Measurements from ENCODE around the gene CCL7. TPM values are rescaled to one million over a fixed set of nuclear protein-coding genes. Genes with fewer than 3 reads are reported as not detected.

The CCL7 gene
- total RNA-seq, 2 experiments from 2014 or later = not detected

DNA sequence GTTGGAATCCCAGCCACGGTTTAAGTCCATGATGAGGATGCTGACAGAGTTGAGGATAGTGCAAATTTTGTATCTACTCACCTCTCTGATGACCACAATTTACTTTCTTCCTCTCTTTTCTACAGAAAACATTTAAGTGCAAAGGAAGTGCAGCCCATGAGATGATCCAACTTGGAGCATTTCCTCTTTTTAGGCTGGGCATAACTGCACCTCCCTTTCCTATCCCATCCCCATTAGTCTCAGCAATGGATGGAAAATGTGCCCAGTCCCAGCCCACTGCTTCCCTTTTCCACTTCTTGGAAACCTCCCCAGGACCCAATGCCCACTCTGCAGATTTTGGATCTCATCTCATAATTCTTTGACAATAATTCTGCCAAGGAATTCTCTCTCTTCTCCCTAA is 32.6 kb downstream of the CCL7 start:
- H3K36me3 ChIP-seq (ENCODE audit: insufficient read depth, low read length) = no peaks in the 10 kb centered on the region
- intact Hi-C loops (cut with micrococcal nuclease; ENCODE audit: unreplicated experiment) = no loop called here
- H3K27ac ChIP-seq (ENCODE audit: low read depth, low read length, poor library complexity, severe bottlenecking) = no peak overlapping the region
- H3K9me3 ChIP-seq (ENCODE audit: low read length) = no peaks in the 10 kb centered on the region
- no peaks in the 10 kb centered on the region for H3K4me1 ChIP-seq (ENCODE audit: insufficient read depth, low read length, poor library complexity, severe bottlenecking)
- no peak for DNase-seq (ENCODE audit: low spot score)
- no peaks in the 10 kb centered on the region for H3K79me2 ChIP-seq (ENCODE audit: insufficient read depth, low read depth, low read length)
- H3K4me3 ChIP-seq (ENCODE audit: low read depth, low read length, poor library complexity, severe bottlenecking) = no peak overlapping the region
- no peaks in the 10 kb centered on the region for H4K20me1 ChIP-seq (ENCODE audit: insufficient read depth, low read length)
- H3K4me2 ChIP-seq (ENCODE audit: low read length) = no peak overlapping the region
- no peaks in the 10 kb centered on the region for H3K9me2 ChIP-seq (ENCODE audit: insufficient read depth, low read length)
- ChIA-PET POLR2A (no interaction called here), CTCF (ENCODE audit: unreplicated experiment) (no interaction called here)
- TF ChIP-seq, protein P1, sequence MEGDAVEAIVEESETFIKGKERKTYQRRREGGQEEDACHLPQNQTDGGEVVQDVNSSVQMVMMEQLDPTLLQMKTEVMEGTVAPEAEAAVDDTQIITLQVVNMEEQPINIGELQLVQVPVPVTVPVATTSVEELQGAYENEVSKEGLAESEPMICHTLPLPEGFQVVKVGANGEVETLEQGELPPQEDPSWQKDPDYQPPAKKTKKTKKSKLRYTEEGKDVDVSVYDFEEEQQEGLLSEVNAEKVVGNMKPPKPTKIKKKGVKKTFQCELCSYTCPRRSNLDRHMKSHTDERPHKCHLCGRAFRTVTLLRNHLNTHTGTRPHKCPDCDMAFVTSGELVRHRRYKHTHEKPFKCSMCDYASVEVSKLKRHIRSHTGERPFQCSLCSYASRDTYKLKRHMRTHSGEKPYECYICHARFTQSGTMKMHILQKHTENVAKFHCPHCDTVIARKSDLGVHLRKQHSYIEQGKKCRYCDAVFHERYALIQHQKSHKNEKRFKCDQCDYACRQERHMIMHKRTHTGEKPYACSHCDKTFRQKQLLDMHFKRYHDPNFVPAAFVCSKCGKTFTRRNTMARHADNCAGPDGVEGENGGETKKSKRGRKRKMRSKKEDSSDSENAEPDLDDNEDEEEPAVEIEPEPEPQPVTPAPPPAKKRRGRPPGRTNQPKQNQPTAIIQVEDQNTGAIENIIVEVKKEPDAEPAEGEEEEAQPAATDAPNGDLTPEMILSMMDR (conservative IDR thresholded peaks at IDR 0.05; ENCODE audit: low read length) = no peak
- no peak for TF ChIP-seq EZH2phosphoT487 (IDR thresholded peaks at IDR 0.05; ENCODE audit: borderline replicate concordance, low read depth, low read length)
- no TSS peak for BruUV-seq (replicated peaks)
- H2AFZ ChIP-seq (ENCODE audit: low read length) = no peak overlapping the region

DNA sequence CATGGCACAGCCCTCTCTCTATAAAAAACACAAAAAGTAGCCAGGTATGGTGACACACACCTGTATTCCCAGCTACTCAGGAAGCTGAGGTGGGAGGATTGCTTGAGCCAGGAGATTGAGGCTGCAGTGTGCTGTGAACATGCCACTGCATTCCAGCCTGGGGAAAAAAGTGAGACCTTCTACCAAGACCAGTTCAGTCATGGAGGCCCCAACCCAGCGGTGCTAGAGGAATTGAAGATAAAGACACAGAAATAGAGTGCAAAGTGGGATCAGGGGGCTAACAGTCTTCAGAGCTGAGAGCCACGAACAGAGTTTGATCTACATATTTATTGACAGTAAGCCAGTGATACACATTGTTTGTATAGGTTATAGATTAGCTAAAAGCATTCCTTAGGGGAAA is 33.6 kb downstream of the CCL7 start:
- CTCF ChIA-PET (ENCODE audit: unreplicated experiment) = no interaction called here

DNA sequence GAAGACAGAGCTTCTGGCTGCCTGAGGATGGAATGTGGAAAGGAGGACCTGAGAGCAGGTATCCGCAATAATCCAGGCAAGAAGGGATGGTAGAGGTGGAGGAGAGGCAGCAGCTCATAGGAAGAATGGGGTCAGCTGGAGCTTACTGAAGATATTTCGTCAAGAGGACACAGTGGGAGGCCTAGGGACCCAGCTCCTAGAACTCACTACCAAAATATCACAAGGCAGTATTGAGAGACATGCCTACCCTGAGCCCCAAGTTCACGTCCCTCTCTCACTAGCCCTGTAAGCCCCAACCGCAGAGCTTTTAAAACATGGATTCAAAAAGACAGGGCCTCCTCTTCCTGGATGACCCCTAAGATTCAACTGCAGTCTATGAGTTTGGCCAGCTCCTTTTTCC is 35.0 kb downstream of the CCL7 start:
- POLR2A ChIA-PET = no interaction called here
- BruUV-seq (replicated peaks) = no TSS peak

More for the DNA sequence above, 33.6 kb downstream of the CCL7 start:
- Histone ChIP-seq H4K20me1 (ENCODE audit: insufficient read depth, low read length) (no peaks in the 10 kb centered on the region), H3K4me3 (ENCODE audit: low read depth, low read length, poor library complexity, severe bottlenecking) (no peak overlapping the region), H3K27ac (ENCODE audit: low read depth, low read length, poor library complexity, severe bottlenecking) (no peak overlapping the region), H3K79me2 (ENCODE audit: insufficient read depth, low read depth, low read length) (no peaks in the 10 kb centered on the region), H2AFZ (ENCODE audit: low read length) (no peak overlapping the region), H3K9me2 (ENCODE audit: insufficient read depth, low read length) (no peaks in the 10 kb centered on the region), H3K36me3 (ENCODE audit: insufficient read depth, low read length) (no peaks in the 10 kb centered on the region), H3K4me2 (ENCODE audit: low read length) (no peak overlapping the region), H3K4me1 (ENCODE audit: insufficient read depth, low read length, poor library complexity, severe bottlenecking) (no peaks in the 10 kb centered on the region), H3K9me3 (ENCODE audit: low read length) (no peaks in the 10 kb centered on the region)
- no peak for DNase-seq (ENCODE audit: low spot score)
- TF ChIP-seq EZH2phosphoT487 (IDR thresholded peaks at IDR 0.05; ENCODE audit: borderline replicate concordance, low read depth, low read length) = no peak
- TF ChIP-seq, protein P1 (conservative IDR thresholded peaks at IDR 0.05; ENCODE audit: low read length) = no peak
- intact Hi-C loops (cut with micrococcal nuclease; ENCODE audit: unreplicated experiment) = no loop called here
- no TSS peak for BruUV-seq (replicated peaks)
- POLR2A ChIA-PET = no interaction called here

More for the DNA sequence above, 35.0 kb downstream of the CCL7 start:
- Histone ChIP-seq H3K9me3 (ENCODE audit: low read length) (no peaks in the 10 kb centered on the region), H4K20me1 (ENCODE audit: insufficient read depth, low read length) (no peaks in the 10 kb centered on the region), H3K27ac (ENCODE audit: low read depth, low read length, poor library complexity, severe bottlenecking) (no peak overlapping the region), H3K4me3 (ENCODE audit: low read depth, low read length, poor library complexity, severe bottlenecking) (no peak overlapping the region), H2AFZ (ENCODE audit: low read length) (no peak overlapping the region), H3K4me2 (ENCODE audit: low read length) (no peak overlapping the region), H3K79me2 (ENCODE audit: insufficient read depth, low read depth, low read length) (no peaks in the 10 kb centered on the region), H3K9me2 (ENCODE audit: insufficient read depth, low read length) (no peaks in the 10 kb centered on the region), H3K4me1 (ENCODE audit: insufficient read depth, low read length, poor library complexity, severe bottlenecking) (no peaks in the 10 kb centered on the region), H3K36me3 (ENCODE audit: insufficient read depth, low read length) (no peaks in the 10 kb centered on the region)
- intact Hi-C loops (cut with micrococcal nuclease; ENCODE audit: unreplicated experiment) = no loop called here
- CTCF ChIA-PET (ENCODE audit: unreplicated experiment) = no interaction called here
- DNase-seq (ENCODE audit: low spot score) = no peak
- no peak for TF ChIP-seq EZH2phosphoT487 (IDR thresholded peaks at IDR 0.05; ENCODE audit: borderline replicate concordance, low read depth, low read length)
- TF ChIP-seq, protein P1 (conservative IDR thresholded peaks at IDR 0.05; ENCODE audit: low read length) = no peak

All from OCI-LY7 (cell line).